IPS-18c (cell line): ENCODE results near the gene SCYGR8.
A peak's percentile ranks its signal among the peaks of the same experiment; 100 is the strongest.
"Not testable (repeated sequence)": the region's sequence is repeated elsewhere in the genome, so short reads cannot be mapped to it uniquely, and the experiment has no call there.

Experiments used
- H3K4me3 ChIP-seq: 2 replicates; pipeline ENCODE4 v1.7.0; 2013; ENCODE audit warnings: low read depth, mild to moderate bottlenecking, low read length, moderate library complexity; ENCODE audit not compliant: insufficient read depth
- H3K9me3 ChIP-seq: one replicate; pipeline ENCODE4 v1.6.1; 2013; ENCODE audit warnings: mild to moderate bottlenecking, low read length, moderate library complexity; ENCODE audit not compliant: control insufficient read depth, insufficient read depth

Gene SCYGR8, protein sequence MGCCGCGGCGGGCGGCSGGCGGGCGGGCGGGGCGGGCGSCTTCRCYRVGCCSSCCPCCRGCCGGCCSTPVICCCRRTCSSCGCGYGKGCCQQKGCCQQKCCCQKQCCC

DNA sequence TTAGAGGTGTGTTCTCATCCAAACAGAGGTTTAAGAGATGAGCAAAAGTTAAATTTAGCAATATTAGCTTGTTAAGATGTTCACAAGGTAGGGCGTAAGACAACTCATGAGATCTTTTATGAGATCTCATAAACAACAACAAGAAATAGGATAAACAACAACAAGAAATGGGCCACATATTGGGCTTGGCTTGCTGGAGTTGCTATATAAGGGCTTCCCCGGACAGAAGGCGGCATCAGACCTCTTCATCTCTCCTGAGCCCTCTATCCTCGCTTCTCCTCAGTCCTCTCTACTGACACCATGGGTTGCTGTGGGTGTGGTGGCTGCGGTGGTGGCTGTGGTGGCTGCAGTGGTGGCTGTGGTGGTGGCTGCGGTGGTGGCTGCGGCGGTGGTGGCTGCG lies at the start of gene SCYGR8:
Gene SCYGR8 (plus strand): TSS at position 301 of the 400 bp plus-strand sequence. CDS start 0 bp downstream, at position 301.
- H3K4me3 ChIP-seq, result no peak within 1 kb of the TSS

DNA sequence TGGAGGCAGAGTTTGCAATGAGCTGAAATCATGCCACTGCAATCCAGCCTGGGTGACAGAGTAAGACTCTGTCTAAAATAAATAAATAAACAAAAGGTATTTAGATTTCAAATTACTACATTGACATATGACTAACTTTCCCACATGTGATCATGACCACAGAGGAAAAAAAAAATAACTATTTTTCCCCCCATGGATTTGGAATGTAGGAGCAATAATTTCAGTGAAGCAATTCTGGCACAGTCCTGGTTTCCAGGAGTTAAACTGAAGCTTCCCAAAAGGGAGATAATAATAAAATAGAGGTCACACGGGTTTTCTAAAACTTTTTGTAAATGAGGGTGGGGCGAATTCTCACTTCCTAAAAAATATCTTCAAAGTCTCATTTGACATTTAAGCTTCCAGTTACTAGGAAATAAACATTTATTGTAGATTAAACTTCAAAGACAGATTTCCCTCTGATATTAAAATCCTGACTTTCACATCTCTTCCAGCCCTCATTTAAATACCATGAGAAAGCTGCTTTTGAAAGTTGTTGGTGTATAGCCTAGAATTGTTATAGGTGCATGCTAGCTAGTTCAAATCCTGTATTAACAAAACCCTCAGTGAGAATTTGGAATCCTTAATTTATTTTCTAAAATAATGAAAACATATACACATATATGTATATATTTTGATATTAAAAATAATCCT lies 48.6 kb upstream of the SCYGR8 start:
- no peak overlapping the region for H3K4me3 ChIP-seq
- peaks cover 2% of the 10 kb centered on the region for H3K9me3 ChIP-seq

More for the DNA sequence above, at the start of gene SCYGR8:
- no peaks in the 10 kb centered on the region for H3K9me3 ChIP-seq

DNA sequence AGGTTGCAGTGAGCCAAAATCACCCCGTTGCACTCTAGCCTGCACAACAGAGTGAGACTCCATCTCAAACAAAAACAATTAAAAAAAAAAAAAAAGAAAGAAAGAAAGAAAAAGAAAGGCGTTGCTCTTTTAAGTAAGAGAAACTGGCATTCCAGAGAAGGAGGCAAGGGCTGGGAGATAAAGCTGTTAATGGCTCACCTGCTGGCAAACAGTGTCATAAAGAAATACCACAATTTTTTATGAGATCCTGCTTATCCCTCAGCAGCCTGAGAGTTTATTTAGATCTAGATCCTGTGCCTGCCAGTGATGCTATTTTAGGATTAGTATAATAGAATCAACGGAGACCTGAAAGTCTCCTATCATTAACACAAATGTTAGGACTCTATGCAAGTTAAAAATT lies 44.1 kb upstream of the SCYGR8 start:
- no peaks in the 10 kb centered on the region for H3K9me3 ChIP-seq

DNA sequence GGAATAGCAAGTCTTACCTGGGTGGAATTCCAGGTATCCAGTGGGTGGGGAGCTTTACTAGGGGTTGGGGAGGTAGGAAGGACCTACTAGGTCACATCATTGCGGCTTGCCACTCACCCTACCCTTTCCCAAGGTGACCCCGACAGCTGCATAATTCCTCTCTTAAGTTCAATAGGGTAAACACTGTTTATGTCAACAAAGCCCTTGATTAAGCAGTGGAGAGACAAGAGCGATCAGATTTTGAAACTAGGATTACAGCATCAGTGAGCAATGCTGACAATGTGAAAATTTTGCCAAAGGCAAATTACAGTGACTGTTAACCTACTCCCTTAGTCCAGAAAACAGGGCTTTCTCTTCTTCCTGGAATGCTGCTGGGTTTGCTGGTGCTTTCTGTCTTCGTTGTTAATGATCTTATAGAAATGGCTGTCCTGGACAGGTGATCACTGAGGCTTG lies 42.4 kb upstream of the SCYGR8 start:
- H3K4me3 ChIP-seq, result no peak overlapping the region
- no peaks in the 10 kb centered on the region for H3K9me3 ChIP-seq

More for the DNA sequence above, 44.1 kb upstream of the SCYGR8 start:
- no peak overlapping the region for H3K4me3 ChIP-seq

DNA sequence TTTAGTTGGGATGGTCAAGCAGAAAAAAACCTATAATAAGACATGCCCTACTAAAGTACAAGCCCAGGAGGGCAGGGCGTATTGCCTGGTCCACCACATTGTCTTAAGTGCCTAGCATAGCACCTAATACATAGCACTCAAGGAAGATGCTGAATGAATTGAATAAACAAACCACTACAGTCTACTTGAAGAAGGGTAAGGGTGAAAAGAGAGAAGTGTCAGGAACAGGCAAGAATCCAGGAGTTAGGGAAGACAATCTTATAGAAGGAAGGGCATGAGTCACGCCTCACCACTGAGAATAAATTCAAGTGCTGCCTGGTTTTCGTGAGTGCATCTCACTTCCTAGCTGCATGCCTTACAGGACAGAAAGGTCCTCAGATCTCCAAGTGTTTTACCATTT lies 41.7 kb upstream of the SCYGR8 start:
- Histone ChIP-seq H3K4me3 (no peak overlapping the region), H3K9me3 (no peaks in the 10 kb centered on the region)

DNA sequence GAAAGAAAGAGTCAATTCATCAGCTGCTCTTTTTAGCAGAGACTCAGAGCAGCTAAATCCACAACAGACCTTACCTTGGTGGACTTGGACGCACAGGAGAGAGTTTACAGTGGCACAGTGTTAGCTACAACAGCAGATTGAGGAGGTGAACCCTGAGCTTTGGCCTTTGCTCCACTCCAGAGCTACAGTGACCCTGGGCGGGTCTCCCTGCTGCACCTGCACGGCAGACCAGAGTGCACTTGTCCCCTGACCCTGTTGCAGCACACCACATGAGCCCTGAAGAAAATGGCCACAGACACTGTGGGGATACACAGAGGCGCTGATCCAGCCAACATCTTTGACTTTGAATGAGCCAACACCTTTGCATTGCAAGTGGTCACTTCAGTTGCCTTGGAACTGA lies 38.8 kb upstream of the SCYGR8 start:
- H3K9me3 ChIP-seq, result peaks cover 2% of the 10 kb centered on the region
- no peak overlapping the region for H3K4me3 ChIP-seq

DNA sequence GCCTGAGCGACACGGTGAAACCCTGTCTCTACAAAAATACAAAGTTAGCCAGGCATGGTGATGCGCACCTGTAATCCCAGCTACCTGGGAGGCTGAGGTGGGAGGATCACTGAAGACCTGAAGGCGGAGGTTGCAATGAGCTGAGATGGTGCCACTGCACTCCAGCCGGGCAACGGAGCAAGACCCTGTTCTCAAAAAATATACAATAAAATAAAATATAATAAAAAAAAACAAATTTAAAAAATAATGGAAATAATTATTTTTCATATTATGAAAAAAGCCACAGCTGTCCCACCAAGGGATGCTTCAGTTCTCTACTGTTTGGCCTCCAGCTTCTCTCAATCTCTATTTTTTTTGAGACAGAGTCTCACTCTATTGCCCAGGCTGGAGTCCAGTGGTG lies 38.3 kb upstream of the SCYGR8 start:
- H3K4me3 ChIP-seq, result no peak overlapping the region
- peaks cover 2% of the 10 kb centered on the region for H3K9me3 ChIP-seq

DNA sequence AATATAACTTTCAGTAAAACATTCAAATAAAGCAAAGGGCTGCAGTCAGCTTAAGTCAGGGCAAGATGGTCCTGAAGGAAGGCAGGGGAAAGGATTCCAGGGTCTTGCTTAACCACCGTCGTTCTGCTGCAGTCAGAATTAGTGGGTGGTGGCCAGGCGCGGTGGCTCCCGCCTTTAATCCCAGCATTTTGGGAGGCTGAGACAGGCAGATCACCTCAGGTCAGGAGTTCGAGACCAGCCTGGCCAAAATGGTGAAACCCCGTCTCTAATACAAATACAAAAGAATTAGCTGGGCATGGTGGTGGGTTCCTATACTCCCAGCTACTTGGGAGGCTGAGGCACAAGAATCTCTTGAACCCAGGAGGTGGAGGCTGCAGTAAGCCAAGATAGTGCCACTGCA lies 34.7 kb upstream of the SCYGR8 start:
- H3K9me3 ChIP-seq, result peaks cover 2% of the 10 kb centered on the region
- H3K4me3 ChIP-seq, result no peak overlapping the region

DNA sequence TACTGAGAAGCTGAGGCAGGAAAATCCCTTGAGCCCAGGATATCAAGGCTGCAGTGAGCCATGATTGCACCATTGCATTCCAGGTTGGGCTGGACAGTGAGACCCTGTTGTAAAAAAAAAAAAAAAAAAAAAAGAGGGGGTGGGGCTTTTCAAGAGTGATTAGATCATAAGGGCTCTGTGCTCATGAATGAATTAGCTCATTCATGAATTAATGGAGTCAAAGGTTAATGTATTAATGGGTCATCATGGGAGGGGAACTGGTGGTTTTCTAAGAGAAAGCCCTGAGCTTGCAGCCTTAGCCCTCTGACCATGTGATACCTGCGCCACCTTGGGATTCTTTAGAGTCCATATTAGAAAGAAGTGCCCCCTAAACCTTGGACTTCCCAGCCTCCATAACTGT lies 32.4 kb upstream of the SCYGR8 start:
- Histone ChIP-seq H3K9me3 (peaks cover 2% of the 10 kb centered on the region), H3K4me3 (no peak overlapping the region)

DNA sequence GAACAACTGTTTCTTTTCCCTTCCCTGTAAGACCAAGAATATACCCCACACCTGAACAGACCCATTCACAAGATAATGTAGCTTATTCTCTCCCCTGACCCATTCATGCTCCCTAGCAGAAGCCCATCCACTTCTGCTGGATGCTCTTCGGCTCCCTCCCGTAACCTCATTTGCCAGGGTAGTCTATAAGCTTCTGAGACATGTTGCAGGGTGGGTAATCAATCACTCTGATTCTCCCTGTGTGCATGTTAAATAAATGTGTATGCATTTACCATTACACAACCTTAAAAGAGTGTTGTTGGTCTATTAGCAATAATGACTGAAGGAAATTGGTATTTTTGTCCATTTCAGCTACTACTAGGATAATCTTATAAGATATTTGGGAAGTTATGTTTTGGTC lies 29.2 kb upstream of the SCYGR8 start:
- Histone ChIP-seq H3K4me3 (no peak overlapping the region), H3K9me3 (no peaks in the 10 kb centered on the region)

DNA sequence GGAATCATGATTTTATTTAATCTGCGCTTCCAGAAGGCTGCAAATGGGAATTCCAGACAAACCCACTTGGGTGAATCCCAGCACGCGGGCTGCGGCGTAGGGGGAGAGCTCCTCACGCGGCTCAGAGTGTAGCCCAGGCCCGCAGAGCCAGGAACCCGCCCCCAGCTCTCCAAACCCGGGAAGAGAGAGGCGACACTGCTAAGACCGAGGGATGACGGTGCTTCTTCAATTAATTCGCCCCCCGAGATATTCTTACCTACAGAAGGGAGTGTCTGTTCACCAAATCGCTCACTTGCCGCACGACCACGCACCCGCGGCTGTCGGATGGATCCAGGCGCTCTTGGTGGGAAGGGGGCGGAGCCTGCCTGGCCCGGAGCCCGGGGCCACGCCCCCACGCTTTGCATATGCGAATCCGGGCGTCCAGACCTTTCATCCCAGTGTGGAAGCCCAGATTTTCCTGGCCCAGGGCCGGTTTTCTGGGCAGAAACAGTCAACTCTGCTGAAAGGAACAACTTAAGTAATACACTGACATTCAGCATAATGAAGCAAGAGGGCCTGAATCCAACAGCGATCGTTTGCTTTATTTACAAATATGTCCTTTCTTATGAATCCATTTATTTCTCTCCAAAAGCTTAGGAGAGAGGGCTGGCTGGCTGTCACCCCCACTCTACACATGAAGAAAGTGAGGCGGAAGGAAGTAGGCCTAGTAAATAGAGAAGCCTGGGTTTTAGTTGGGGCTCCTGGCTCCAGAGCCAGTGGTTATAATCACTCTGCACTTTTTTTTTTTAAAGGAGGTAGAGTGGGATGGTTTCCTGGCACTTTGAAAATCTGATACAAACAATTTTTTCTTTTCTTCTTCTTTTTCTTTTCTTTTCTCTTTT lies 27.8 kb upstream of the SCYGR8 start, which contains the start of gene SLC19A3:
Gene SLC19A3 (minus strand): TSS at position 342 of the 881 bp plus-strand sequence. CDS start 15,710 bp downstream, outside the sequence.
- Histone ChIP-seq H3K9me3 (no peaks in the 10 kb centered on the region), H3K4me3 (peak within 1 kb of the TSS; percentile 64)

DNA sequence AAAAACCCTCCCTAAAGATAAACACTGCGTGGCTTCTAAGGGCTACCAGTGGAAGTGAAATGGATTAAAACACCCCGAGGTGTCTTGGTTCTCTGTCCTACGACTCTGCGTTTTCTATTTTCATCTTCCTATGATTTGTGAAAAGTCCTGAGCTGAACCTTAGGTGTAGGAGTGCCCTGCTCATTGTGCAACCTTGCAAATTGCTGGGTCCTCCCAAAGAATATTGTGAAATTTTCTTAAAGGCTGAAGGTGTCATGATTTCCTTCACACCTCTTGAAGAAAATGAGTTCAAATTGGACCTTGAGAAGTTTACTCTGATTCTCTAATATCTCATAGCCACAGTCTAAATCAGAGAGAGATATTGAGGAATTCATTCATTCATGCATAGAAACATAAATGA lies 26.1 kb upstream of the SCYGR8 start:
- Histone ChIP-seq H3K4me3 (no peak overlapping the region), H3K9me3 (no peaks in the 10 kb centered on the region)

DNA sequence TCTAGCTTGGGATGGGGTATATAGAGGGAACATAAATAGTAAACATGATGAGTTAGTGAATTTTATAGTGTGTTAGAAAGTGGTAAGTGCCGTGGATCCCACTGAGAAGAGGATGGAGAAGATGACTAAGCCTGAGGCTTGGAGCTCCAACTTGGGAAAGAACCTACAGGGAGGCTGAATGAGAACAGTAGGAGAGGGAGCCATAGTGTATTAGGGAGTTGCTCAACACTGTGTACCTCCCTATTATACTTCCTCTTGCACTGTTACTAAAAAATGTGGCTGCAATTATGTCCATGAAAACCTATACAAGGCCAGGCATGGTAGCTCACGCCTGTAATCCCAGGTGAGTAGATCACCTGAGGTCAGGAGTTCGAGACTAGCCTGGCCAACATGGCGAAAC lies 25.0 kb upstream of the SCYGR8 start:
- Histone ChIP-seq H3K4me3 (no peak overlapping the region), H3K9me3 (no peaks in the 10 kb centered on the region)

DNA sequence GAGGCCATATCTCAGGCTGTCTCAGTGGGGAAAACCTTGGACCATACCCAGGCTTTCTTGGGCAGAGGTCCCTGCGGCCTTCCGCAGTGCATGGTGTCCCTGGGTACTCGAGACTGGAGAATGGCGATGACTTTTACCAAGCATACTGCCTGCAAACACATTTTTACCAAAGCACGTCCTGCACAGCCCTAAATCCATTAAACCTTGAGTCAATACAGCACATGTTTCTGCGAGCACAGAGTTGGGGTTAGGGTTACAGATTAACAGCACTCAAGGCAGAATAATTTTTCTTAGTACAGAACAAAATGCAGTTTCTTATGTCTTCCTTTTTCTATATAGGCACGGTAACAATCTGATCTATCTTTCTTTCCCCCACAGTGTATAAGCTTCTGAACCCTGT lies 22.9 kb upstream of the SCYGR8 start:
- H3K4me3 ChIP-seq, H3K9me3 ChIP-seq: not testable (repeated sequence)

DNA sequence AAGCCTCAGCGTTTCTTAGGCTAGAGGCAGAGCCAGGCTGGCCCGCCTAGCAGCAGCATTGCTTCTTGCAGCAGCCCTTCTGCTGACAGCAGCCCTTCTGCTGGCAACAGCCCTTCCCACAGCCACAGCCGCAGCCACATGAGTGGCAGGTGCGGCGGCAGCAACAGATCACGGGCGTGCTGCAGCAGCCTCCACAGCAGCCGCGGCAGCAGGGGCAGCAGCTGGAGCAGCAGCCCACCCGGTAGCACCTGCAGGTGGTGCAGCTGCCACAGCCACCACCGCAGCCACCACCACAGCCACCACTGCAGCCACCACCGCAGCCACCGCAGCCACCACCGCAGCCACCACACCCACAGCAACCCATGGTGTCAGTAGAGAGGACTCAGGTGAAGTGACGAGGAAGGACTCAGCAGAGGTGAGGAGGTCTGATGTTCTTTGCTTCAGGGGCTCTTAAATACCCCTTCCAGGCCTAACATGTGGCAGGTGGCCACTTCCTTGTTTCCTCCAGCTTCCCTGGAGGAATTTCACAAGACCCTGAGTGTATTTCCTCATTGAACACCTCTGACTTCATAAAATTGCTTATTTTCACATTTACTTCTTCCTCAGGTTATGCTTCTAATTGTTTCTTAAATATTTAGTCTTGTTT lies 21.2 kb upstream of the SCYGR8 start, which contains the start of gene SCYGR6:
Gene SCYGR6 (minus strand): TSS at position 364 of the 646 bp plus-strand sequence. CDS start 0 bp downstream, at position 364.
- no peaks in the 10 kb centered on the region for H3K9me3 ChIP-seq
- H3K4me3 ChIP-seq, result no peak within 1 kb of the TSS

DNA sequence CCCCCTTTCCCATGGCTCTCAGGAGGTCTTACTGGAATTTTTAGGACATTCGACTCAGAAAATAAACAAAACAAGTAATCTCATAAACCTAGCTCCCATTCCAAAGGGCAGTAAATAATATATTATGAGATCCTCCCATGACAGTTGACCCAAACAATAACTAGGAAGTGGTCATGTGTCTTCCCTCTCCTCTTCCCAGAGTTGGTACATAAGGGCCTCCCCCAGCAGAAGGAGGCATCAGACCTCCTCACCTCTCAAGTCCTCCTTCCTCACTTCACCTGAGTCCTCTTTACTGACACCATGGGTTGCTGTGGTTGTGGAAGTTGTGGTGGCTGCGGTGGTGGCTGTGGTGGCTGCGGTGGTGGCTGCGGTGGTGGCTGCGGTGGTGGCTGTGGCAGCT lies 17.7 kb upstream of the SCYGR8 start, which contains the start of gene SCYGR7:
Gene SCYGR7 (plus strand): TSS at position 301 of the 400 bp plus-strand sequence. CDS start 0 bp downstream, at position 301.
- Histone ChIP-seq H3K4me3 (no peak within 1 kb of the TSS), H3K9me3 (no peaks in the 10 kb centered on the region)

DNA sequence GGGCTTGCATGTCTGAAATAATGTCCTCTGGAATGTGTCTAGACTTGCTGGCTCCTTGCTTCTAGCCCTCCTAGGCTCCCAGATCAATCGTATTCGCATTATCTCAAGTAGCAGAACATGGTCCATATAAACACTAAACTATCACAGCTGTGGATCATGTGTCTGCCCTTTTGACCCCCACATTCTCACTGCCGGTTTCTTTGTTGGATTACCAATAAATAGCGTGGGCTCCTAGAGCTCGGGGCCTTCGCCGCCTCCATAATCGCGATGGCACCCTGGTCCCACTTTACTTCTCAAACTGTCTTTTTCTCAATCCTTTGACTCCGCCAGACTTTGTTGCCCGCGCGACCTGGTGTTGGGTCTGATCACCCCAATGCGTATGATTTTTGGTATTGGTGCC lies 6.3 kb upstream of the SCYGR8 start:
- H3K4me3 ChIP-seq, result no peak overlapping the region
- H3K9me3 ChIP-seq, result no peaks in the 10 kb centered on the region
